GM23338 (cell line): ENCODE measurements around the gene GPAT2.
"Not testable (repeated sequence)": the region's sequence is repeated elsewhere in the genome, so short reads cannot be mapped to it uniquely, and the experiment has no call there.

Source experiments
- EZH2 ChIP-seq: fragments of 200-600 bp; sonication (generic); IDR thresholded peaks from one replicate; pipeline ENCODE4 v1.8.0; 2017; ENCODE audit warnings: antibody characterized with exemption, mild to moderate bottlenecking, low read depth; ENCODE audit not compliant: unreplicated experiment
- TF ChIP-seq, protein P1 (sequence below), 2 experiments: fragments of 200-600 bp in 1 of 2; sonication (generic) in 1 of 2; conservative IDR thresholded peaks; 2 replicates each; pipeline versions ENCODE4 v1.5.1 to v1.6.1; 2016 to 2017; ENCODE audit warnings: antibody characterized with exemption in 2 of 2, low read depth in 2 of 2, mild to moderate bottlenecking in 2 of 2, moderate library complexity in 1 of 2
- TF ChIP-seq, protein P2 (sequence below): IDR thresholded peaks from 2 replicates; pipeline ENCODE4 v1.6.1; 2016; ENCODE audit warnings: antibody characterized with exemption

DNA sequence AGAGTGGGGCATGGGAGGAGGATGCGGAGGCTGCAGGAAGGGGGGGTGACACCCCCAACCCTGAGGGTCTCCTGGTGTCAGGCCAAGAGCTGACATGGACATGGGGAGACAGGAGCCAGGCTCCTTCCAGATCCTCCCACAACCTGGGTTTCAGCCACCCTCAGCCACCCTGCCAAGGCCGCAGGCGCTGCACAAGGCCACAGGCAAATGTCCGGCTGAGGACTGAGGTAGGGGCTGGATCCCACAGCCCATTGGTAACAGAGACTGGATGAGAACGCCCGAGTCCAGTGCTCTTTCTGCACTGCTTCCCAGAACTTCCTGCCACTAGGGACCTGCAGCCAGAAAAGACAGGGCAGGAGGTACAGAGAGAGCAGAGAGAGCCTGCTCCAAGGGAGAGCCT, 24.7 kb upstream of the GPAT2 start:
- TF ChIP-seq, protein P1, sequence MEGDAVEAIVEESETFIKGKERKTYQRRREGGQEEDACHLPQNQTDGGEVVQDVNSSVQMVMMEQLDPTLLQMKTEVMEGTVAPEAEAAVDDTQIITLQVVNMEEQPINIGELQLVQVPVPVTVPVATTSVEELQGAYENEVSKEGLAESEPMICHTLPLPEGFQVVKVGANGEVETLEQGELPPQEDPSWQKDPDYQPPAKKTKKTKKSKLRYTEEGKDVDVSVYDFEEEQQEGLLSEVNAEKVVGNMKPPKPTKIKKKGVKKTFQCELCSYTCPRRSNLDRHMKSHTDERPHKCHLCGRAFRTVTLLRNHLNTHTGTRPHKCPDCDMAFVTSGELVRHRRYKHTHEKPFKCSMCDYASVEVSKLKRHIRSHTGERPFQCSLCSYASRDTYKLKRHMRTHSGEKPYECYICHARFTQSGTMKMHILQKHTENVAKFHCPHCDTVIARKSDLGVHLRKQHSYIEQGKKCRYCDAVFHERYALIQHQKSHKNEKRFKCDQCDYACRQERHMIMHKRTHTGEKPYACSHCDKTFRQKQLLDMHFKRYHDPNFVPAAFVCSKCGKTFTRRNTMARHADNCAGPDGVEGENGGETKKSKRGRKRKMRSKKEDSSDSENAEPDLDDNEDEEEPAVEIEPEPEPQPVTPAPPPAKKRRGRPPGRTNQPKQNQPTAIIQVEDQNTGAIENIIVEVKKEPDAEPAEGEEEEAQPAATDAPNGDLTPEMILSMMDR (conservative IDR thresholded peaks at IDR 0.05; ENCODE audit: low read depth in 2 of 2): not testable (repeated sequence)
- TF ChIP-seq EZH2: not testable (repeated sequence)
- TF ChIP-seq, protein P2, sequence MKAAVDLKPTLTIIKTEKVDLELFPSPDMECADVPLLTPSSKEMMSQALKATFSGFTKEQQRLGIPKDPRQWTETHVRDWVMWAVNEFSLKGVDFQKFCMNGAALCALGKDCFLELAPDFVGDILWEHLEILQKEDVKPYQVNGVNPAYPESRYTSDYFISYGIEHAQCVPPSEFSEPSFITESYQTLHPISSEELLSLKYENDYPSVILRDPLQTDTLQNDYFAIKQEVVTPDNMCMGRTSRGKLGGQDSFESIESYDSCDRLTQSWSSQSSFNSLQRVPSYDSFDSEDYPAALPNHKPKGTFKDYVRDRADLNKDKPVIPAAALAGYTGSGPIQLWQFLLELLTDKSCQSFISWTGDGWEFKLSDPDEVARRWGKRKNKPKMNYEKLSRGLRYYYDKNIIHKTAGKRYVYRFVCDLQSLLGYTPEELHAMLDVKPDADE: not testable (repeated sequence)
